Measurements from ENCODE around the gene DBN1.
A peak's percentile ranks its signal among the peaks of the same experiment; 100 is the strongest.
"Not testable (repeated sequence)": the region's sequence is repeated elsewhere in the genome, so short reads cannot be mapped to it uniquely, and the experiment has no call there.

The DBN1 gene

GRCh38 chr5:177427211-177427822 is 46.1 kb downstream of the DBN1 start:
- DNase-seq, result no peak

- no peak for DNase-seq
Observed at GRCh38 chr5:177426566-177427210, 46.7 kb downstream of the DBN1 start, which contains the start of gene GRK6. TSS of gene GRK6 (plus strand) at chr5:177426676. CDS start at chr5:177426846, 170 bp downstream.

- DNase-seq, result peak; percentile 100
Observed at GRCh38 chr5:177425801-177426565, 47.5 kb downstream of the DBN1 start.

- DNase-seq, result no peak
Observed at GRCh38 chr5:177425196-177425800, 48.1 kb downstream of the DBN1 start.

- no peak for DNase-seq
Observed at GRCh38 chr5:177423671-177424070, 49.8 kb downstream of the DBN1 start.

- DNase-seq, result no peak
Observed at GRCh38 chr5:177421062-177421798, 52.2 kb downstream of the DBN1 start.

- not testable (repeated sequence) for DNase-seq
Observed at GRCh38 chr5:177420472-177420871, 53.0 kb downstream of the DBN1 start.

GRCh38 chr5:177419046-177419445 is 54.4 kb downstream of the DBN1 start:
- DNase-seq, result no peak

- DNase-seq, result not testable (repeated sequence)
Observed at GRCh38 chr5:177417081-177417480, 56.4 kb downstream of the DBN1 start.

- DNase-seq, result no peak
Observed at GRCh38 chr5:177414481-177414880, 59.0 kb downstream of the DBN1 start.

GRCh38 chr5:177412603-177413233 is 60.7 kb downstream of the DBN1 start:
- no peak for DNase-seq

GRCh38 chr5:177410575-177410974 is 62.9 kb downstream of the DBN1 start:
- no peak for DNase-seq

GRCh38 chr5:177409043-177409801 is 64.2 kb downstream of the DBN1 start, which contains the start of gene F12:
TSS of gene F12 (minus strand) at chr5:177409564. CDS start at chr5:177409527, 37 bp downstream.
- DNase-seq, result no peak

Measured in kidney glomerular epithelial cell (primary cell).